ENCODE data around the gene KLHL5.

DNA sequence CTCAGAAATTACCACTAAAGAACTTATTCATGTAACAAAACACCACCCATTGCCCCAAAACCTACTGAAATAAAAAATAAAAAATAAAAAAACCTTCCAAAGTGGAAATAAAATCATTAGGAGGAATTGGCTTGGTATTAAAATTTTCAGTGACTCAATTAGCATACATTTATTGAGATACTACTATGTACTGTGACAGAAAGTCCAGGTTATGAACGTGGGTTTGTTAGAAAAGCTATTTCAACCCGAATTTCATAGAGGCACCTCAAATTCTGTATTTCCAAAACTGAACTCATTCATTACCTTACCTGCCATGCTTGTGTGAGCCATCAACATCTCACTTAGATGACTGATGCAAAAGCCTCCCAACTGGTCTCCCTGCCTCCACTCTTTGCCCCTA, 16.8 kb downstream of the KLHL5 start:
- TF ChIP-seq, protein P1, sequence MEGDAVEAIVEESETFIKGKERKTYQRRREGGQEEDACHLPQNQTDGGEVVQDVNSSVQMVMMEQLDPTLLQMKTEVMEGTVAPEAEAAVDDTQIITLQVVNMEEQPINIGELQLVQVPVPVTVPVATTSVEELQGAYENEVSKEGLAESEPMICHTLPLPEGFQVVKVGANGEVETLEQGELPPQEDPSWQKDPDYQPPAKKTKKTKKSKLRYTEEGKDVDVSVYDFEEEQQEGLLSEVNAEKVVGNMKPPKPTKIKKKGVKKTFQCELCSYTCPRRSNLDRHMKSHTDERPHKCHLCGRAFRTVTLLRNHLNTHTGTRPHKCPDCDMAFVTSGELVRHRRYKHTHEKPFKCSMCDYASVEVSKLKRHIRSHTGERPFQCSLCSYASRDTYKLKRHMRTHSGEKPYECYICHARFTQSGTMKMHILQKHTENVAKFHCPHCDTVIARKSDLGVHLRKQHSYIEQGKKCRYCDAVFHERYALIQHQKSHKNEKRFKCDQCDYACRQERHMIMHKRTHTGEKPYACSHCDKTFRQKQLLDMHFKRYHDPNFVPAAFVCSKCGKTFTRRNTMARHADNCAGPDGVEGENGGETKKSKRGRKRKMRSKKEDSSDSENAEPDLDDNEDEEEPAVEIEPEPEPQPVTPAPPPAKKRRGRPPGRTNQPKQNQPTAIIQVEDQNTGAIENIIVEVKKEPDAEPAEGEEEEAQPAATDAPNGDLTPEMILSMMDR (IDR thresholded peaks at IDR 0.05), result no peak
- TF ChIP-seq POLR2AphosphoS5 (IDR thresholded peaks at IDR 0.05; ENCODE audit: low read depth, low read length) (no peak), SIN3A (IDR thresholded peaks at IDR 0.05; ENCODE audit: borderline replicate concordance, insufficient read depth, low read depth, low read length) (no peak)

Data from Panc1 (cell line).